HG02973 (cell line): Measurements from ENCODE around the gene PPDPF.
"Not testable (repeated sequence)": the region's sequence is repeated elsewhere in the genome, so short reads cannot be mapped to it uniquely, and the experiment has no call there.

ENCODE experiments used
- ATAC-seq: cut with Tn5 transposase; IDR thresholded peaks from one replicate; pipeline ENCODE4 v1.9.1; 2021; ENCODE audit warnings: moderate library complexity; ENCODE audit not compliant: unreplicated experiment

Gene PPDPF

GRCh38 chr20:63520504-63520933 lies at the start of gene PPDPF:
Gene PPDPF (plus strand): TSS chr20:63520765. CDS start chr20:63521309, 544 bp downstream.
- ATAC-seq, result peak; percentile 58

GRCh38 chr20:63471002-63471716 lies 49.4 kb upstream of the PPDPF start:
- ATAC-seq, result no peak

GRCh38 chr20:63471717-63471980 lies 48.9 kb upstream of the PPDPF start:
- ATAC-seq, result no peak

GRCh38 chr20:63471981-63472831 lies 48.4 kb upstream of the PPDPF start, which contains the start of gene KCNQ2:
Gene KCNQ2 (minus strand): TSS chr20:63472655. CDS start chr20:63472463, 192 bp downstream.
- ATAC-seq, result no peak

GRCh38 chr20:63472862-63473390 lies 47.6 kb upstream of the PPDPF start:
- ATAC-seq, result no peak

GRCh38 chr20:63473555-63474449 lies 46.8 kb upstream of the PPDPF start:
- ATAC-seq, result no peak

- no peak for ATAC-seq
Measured at GRCh38 chr20:63475209-63475608, 45.4 kb upstream of the PPDPF start.

- no peak for ATAC-seq
Measured at GRCh38 chr20:63477061-63477616, 43.4 kb upstream of the PPDPF start.

GRCh38 chr20:63477944-63478343 lies 42.6 kb upstream of the PPDPF start:
- no peak for ATAC-seq

- ATAC-seq, result no peak
Measured at GRCh38 chr20:63478346-63479302, 41.9 kb upstream of the PPDPF start.

- not testable (repeated sequence) for ATAC-seq
Measured at GRCh38 chr20:63479695-63480419, 40.7 kb upstream of the PPDPF start.

GRCh38 chr20:63481503-63481902 lies 39.1 kb upstream of the PPDPF start:
- ATAC-seq, result no peak

GRCh38 chr20:63482021-63482587 lies 38.5 kb upstream of the PPDPF start:
- no peak for ATAC-seq

GRCh38 chr20:63483834-63484233 lies 36.7 kb upstream of the PPDPF start:
- ATAC-seq, result no peak

GRCh38 chr20:63484236-63484635 lies 36.3 kb upstream of the PPDPF start:
- no peak for ATAC-seq

- ATAC-seq, result no peak
Measured at GRCh38 chr20:63484651-63485403, 35.7 kb upstream of the PPDPF start.

GRCh38 chr20:63486300-63486855 lies 34.2 kb upstream of the PPDPF start:
- ATAC-seq, result no peak
